Uterus (tissue), 4 donors: ENCODE data around the gene CAPN13. TPM values are rescaled to one million over a fixed set of nuclear protein-coding genes. Genes with fewer than 3 reads are reported as not detected.

Experiments
- DNase-seq, 2 donors: peaks; one replicate each; pipeline ENCODE4 v3.0.0-alpha.2; 2019 to 2020
- H3K27ac ChIP-seq, 2 donors: fragments of 200-600 bp; sonication (generic); 1 replicate in 1 of 2; 2 replicates in 1 of 2; pipeline ENCODE4 v1.5.1; 2016 to 2018
- H3K27me3 ChIP-seq, 2 donors: fragments of 200-600 bp; sonication (generic); one replicate each; pipeline ENCODE4 v1.5.1; 2018 to 2019; ENCODE audit warnings: control low read depth in 1 of 2
- H3K36me3 ChIP-seq, 2 donors: fragments of 200-600 bp; sonication (generic); one replicate each; pipeline ENCODE4 v1.5.1; 2019; ENCODE audit warnings: control low read depth in 1 of 2
- H3K4me1 ChIP-seq, 2 donors: fragments of 200-600 bp; sonication (generic); one replicate each; pipeline ENCODE4 v1.5.1; 2018 to 2019; ENCODE audit warnings: control low read depth in 1 of 2
- H3K4me3 ChIP-seq, 2 donors: fragments of 200-600 bp; sonication (generic); 1 replicate in 1 of 2; 2 replicates in 1 of 2; pipeline ENCODE4 v1.5.1; 2018 to 2019; ENCODE audit warnings: mild to moderate bottlenecking in 1 of 2
- H3K9me3 ChIP-seq, 2 donors: fragments of 200-600 bp; sonication (generic); one replicate each; pipeline ENCODE4 v1.5.1; 2019; ENCODE audit warnings: control low read depth in 1 of 2
- POLR2A ChIP-seq, 2 donors: fragments of 450-650 bp; IDR thresholded peaks; one replicate each; pipeline ENCODE4 v1.6.1; 2016; ENCODE audit warnings: antibody characterized with exemption in 2 of 2, mild to moderate bottlenecking in 1 of 2, moderate library complexity in 1 of 2
- intact Hi-C: fragments of 100-400 bp; cut with DNase I; formaldehyde crosslinking; loops from one replicate; pipeline ENCODE4 v1.15.1; 2023; ENCODE audit warnings: low total_unique reads
- total RNA-seq, 4 donors: library from RNA; depleted of rRNA in 3 of 4; stranded (reverse); fragments of >200 nt in 3 of 4; gene quantifications; one replicate each; pipeline versions ENCODE4 v1.1.0 to v1.2.4, GENCODE V29; 2014 to 2023
- TF ChIP-seq, protein P1 (sequence below), 4 experiments: fragments of 200-600 bp in 2 of 4; fragments of 450-650 bp in 2 of 4; sonication (generic) in 2 of 4; IDR thresholded peaks; one replicate each; pipeline ENCODE4 v1.5.1; 2016 to 2019; ENCODE audit warnings: antibody characterized with exemption in 4 of 4, mild to moderate bottlenecking in 2 of 4, moderate library complexity in 1 of 4
- donor health status: DM: yes; HTN: yes; CAD: no.

The CAPN13 gene
- total RNA-seq, 4 donors from 2014 or later = 0.76 TPM; not detected in 3

- intact Hi-C loops = no loop called here
- Histone ChIP-seq H3K9me3 (no peaks in the 10 kb centered on the region), H3K27ac (no peak overlapping the region), H3K4me1 (no peaks in the 10 kb centered on the region), H3K27me3 (no peaks in the 10 kb centered on the region), H3K36me3 (no peaks in the 10 kb centered on the region), H3K4me3 (no peak overlapping the region)
- no peak for DNase-seq
- TF ChIP-seq POLR2A (IDR thresholded peaks at IDR 0.05) = no peak
- TF ChIP-seq, protein P1, sequence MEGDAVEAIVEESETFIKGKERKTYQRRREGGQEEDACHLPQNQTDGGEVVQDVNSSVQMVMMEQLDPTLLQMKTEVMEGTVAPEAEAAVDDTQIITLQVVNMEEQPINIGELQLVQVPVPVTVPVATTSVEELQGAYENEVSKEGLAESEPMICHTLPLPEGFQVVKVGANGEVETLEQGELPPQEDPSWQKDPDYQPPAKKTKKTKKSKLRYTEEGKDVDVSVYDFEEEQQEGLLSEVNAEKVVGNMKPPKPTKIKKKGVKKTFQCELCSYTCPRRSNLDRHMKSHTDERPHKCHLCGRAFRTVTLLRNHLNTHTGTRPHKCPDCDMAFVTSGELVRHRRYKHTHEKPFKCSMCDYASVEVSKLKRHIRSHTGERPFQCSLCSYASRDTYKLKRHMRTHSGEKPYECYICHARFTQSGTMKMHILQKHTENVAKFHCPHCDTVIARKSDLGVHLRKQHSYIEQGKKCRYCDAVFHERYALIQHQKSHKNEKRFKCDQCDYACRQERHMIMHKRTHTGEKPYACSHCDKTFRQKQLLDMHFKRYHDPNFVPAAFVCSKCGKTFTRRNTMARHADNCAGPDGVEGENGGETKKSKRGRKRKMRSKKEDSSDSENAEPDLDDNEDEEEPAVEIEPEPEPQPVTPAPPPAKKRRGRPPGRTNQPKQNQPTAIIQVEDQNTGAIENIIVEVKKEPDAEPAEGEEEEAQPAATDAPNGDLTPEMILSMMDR (IDR thresholded peaks at IDR 0.05) = no peak
Observed at GRCh38 chr2:30713698-30714097, 93.5 kb downstream of the CAPN13 start.

- Histone ChIP-seq H3K27me3 (no peaks in the 10 kb centered on the region), H3K27ac (no peak overlapping the region), H3K4me1 (no peaks in the 10 kb centered on the region), H3K4me3 (no peak overlapping the region), H3K9me3 (no peaks in the 10 kb centered on the region), H3K36me3 (no peaks in the 10 kb centered on the region)
- intact Hi-C loops = no loop called here
- TF ChIP-seq, protein P1 (IDR thresholded peaks at IDR 0.05) = peak; percentile 91 to 98 (median 94)
- no peak for TF ChIP-seq POLR2A (IDR thresholded peaks at IDR 0.05)
- peak; percentile 75 to 80 for DNase-seq
Observed at GRCh38 chr2:30711646-30712085, 95.6 kb downstream of the CAPN13 start.

GRCh38 chr2:30710461-30710860 lies 96.8 kb downstream of the CAPN13 start:
- TF ChIP-seq POLR2A (IDR thresholded peaks at IDR 0.05) = no peak
- TF ChIP-seq, protein P1 (IDR thresholded peaks at IDR 0.05) = no peak
- DNase-seq = no peak
- intact Hi-C loops = no loop called here
- Histone ChIP-seq H3K27ac (no peak overlapping the region), H3K9me3 (no peaks in the 10 kb centered on the region), H3K36me3 (no peaks in the 10 kb centered on the region), H3K4me3 (no peak overlapping the region), H3K27me3 (no peaks in the 10 kb centered on the region), H3K4me1 (no peaks in the 10 kb centered on the region)

- intact Hi-C loops = no loop called here
- H3K27me3 ChIP-seq = no peaks in the 10 kb centered on the region
- no peak overlapping the region for H3K27ac ChIP-seq
- H3K4me3 ChIP-seq = no peak overlapping the region
- H3K9me3 ChIP-seq = no peaks in the 10 kb centered on the region
- H3K4me1 ChIP-seq = no peaks in the 10 kb centered on the region
- DNase-seq = no peak
- no peak for TF ChIP-seq POLR2A (IDR thresholded peaks at IDR 0.05)
- H3K36me3 ChIP-seq = no peaks in the 10 kb centered on the region
Observed at GRCh38 chr2:30710016-30710415, 97.2 kb downstream of the CAPN13 start.

- H3K4me3 ChIP-seq = no peak overlapping the region
- no peaks in the 10 kb centered on the region for H3K9me3 ChIP-seq
- no peaks in the 10 kb centered on the region for H3K36me3 ChIP-seq
- DNase-seq = no peak
- no peak for TF ChIP-seq POLR2A (IDR thresholded peaks at IDR 0.05)
- TF ChIP-seq, protein P1 (IDR thresholded peaks at IDR 0.05) = no peak
- H3K27me3 ChIP-seq = no peaks in the 10 kb centered on the region
- no peak overlapping the region for H3K27ac ChIP-seq
- intact Hi-C loops = loop anchor here (5.0 to 10.0 kb wide), 2 partner anchors 502 to 545 kb away; no protein-coding TSS in a partner anchor
- H3K4me1 ChIP-seq = no peaks in the 10 kb centered on the region
Observed at GRCh38 chr2:30709516-30709915, 97.7 kb downstream of the CAPN13 start.
